NCI-H2196 treated with DMSO at 0.1 percent for 48 hours (cell line): ENCODE results near the gene CSNK1A1.
"Not testable (repeated sequence)": the region's sequence is repeated elsewhere in the genome, so short reads cannot be mapped to it uniquely, and the experiment has no call there.

ENCODE experiments used
- DNase-seq: peaks from one replicate; lab custom pipeline; 2025; ENCODE audit not compliant: unreplicated experiment; lab: John Stamatoyannopoulos, UW

The CSNK1A1 gene

GRCh38 chr5:149461907-149462306 lies 89.3 kb downstream of the CSNK1A1 start:
- not testable (repeated sequence) for DNase-seq

- no peak for DNase-seq
These were observed 91.3 kb downstream of the CSNK1A1 start for GRCh38 chr5:149459891-149460290.

- DNase-seq: no peak
These were observed 93.9 kb downstream of the CSNK1A1 start for GRCh38 chr5:149457393-149457763.

GRCh38 chr5:149456597-149457392 lies 94.4 kb downstream of the CSNK1A1 start:
- DNase-seq: no peak

- peak; percentile 59 for DNase-seq
These were observed 95.3 kb downstream of the CSNK1A1 start for GRCh38 chr5:149455889-149456409.

- DNase-seq: no peak
These were observed 97.4 kb downstream of the CSNK1A1 start for GRCh38 chr5:149453618-149454415.

- DNase-seq: no peak
These were observed 98.3 kb downstream of the CSNK1A1 start for GRCh38 chr5:149452665-149453617.

GRCh38 chr5:149452007-149452664 lies 99.1 kb downstream of the CSNK1A1 start:
- DNase-seq: no peak

GRCh38 chr5:149450199-149450598 lies 101.0 kb downstream of the CSNK1A1 start:
- DNase-seq: no peak

GRCh38 chr5:149448831-149449714 lies 102.2 kb downstream of the CSNK1A1 start:
- peak; percentile 17 for DNase-seq

- DNase-seq: no peak
These were observed 102.8 kb downstream of the CSNK1A1 start for GRCh38 chr5:149448431-149448830.

GRCh38 chr5:149447373-149448367 lies 103.6 kb downstream of the CSNK1A1 start:
- DNase-seq: no peak

GRCh38 chr5:149446794-149447193 lies 104.4 kb downstream of the CSNK1A1 start:
- not testable (repeated sequence) for DNase-seq

GRCh38 chr5:149445739-149446369 lies 105.4 kb downstream of the CSNK1A1 start:
- no peak for DNase-seq

GRCh38 chr5:149445343-149445738 lies 105.9 kb downstream of the CSNK1A1 start:
- no peak for DNase-seq

GRCh38 chr5:149444430-149444829 lies 106.8 kb downstream of the CSNK1A1 start:
- not testable (repeated sequence) for DNase-seq

GRCh38 chr5:149443210-149443609 lies 108.0 kb downstream of the CSNK1A1 start:
- DNase-seq: no peak
